Measurements from ENCODE around the gene PSME4. TPM values are rescaled to one million over a fixed set of nuclear protein-coding genes. Genes with fewer than 3 reads are reported as not detected.
"Not testable (repeated sequence)": the region's sequence is repeated elsewhere in the genome, so short reads cannot be mapped to it uniquely, and the experiment has no call there.

PSME4 gene
- total RNA-seq, 1 donor from 2014 or later = 68.3 TPM

DNA sequence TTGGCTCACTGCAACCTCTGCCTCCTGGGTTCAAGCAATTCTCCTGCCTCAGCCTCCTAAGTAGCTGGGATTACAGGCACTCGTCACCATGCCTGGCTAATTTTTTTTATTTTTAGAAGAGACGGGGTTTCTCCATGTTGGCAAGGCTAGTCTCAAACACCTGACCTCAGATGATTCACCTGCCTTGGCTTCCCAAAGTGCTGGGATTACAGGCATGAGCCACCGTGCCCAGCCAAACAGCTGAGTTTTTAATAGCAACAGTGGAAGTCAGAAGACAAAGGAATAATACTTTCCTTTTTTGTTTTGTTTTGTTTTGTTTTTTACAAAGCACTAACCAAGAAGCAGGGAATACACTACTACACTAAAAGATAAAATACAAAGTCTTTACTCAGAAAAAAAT is 127.9 kb downstream of the PSME4 start:
- no peak overlapping the region for H3K27ac Mint-ChIP-seq
- TF ChIP-seq, protein P1, sequence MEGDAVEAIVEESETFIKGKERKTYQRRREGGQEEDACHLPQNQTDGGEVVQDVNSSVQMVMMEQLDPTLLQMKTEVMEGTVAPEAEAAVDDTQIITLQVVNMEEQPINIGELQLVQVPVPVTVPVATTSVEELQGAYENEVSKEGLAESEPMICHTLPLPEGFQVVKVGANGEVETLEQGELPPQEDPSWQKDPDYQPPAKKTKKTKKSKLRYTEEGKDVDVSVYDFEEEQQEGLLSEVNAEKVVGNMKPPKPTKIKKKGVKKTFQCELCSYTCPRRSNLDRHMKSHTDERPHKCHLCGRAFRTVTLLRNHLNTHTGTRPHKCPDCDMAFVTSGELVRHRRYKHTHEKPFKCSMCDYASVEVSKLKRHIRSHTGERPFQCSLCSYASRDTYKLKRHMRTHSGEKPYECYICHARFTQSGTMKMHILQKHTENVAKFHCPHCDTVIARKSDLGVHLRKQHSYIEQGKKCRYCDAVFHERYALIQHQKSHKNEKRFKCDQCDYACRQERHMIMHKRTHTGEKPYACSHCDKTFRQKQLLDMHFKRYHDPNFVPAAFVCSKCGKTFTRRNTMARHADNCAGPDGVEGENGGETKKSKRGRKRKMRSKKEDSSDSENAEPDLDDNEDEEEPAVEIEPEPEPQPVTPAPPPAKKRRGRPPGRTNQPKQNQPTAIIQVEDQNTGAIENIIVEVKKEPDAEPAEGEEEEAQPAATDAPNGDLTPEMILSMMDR (IDR thresholded peaks at IDR 0.05; ENCODE audit: unreplicated experiment) = no peak
- H3K27me3 Mint-ChIP-seq (ENCODE audit: low read depth) = no peaks in the 10 kb centered on the region
- H3K36me3 Mint-ChIP-seq = no peaks in the 10 kb centered on the region
- no peak for DNase-seq (ENCODE audit: low spot score in 2 of 2, unreplicated experiment in 2 of 2)
- H3K4me3 Mint-ChIP-seq = no peak overlapping the region
- H3K9me3 Mint-ChIP-seq = peaks cover 4% of the 10 kb centered on the region
- no peaks in the 10 kb centered on the region for H3K4me1 Mint-ChIP-seq

DNA sequence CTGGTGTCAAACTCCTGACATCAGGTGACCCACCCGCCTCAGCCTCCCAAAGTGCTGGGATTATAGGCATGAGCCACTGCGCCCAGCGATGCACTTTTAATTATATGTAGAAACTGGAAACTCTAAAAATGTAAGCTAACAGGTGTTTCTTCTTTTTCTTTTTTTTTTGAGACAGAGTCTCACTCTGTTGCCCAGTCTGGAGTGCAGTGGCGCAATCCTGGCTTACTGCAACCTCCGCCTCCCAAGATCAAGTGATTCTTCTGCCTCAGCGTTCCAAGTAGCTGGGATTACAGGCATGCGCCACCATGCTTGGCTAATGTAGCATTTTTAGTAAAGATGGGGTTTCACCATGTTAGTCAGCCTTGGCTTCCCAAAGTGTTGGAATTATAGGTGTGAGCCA is 129.1 kb downstream of the PSME4 start:
- not testable (repeated sequence) for H3K9me3 Mint-ChIP-seq; H3K4me1 Mint-ChIP-seq; H3K36me3 Mint-ChIP-seq; DNase-seq (ENCODE audit: low spot score in 2 of 2, unreplicated experiment in 2 of 2); H3K4me3 Mint-ChIP-seq; H3K27me3 Mint-ChIP-seq (ENCODE audit: low read depth); H3K27ac Mint-ChIP-seq

DNA sequence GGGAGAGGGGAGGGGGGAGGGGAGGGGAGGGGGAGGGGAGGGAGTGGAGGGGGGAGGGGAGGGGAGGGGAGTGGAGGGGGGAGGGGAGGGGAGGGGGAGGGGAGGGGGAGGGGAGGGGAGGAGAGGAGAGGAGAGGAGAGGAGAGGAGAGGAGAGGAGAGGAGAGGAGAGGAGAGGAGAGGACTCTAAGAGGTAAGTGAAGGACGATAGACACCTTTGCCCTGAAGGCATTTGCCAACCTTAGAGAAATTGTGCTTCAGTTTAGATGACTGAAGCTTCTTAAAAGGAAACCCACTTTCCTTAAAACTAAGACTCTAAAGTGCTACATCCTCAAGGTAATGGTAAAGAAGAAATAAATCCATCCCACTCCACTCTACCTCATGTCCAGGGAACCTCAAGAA is 130.2 kb downstream of the PSME4 start:
- Mint-ChIP-seq H3K27ac (no peak overlapping the region), H3K9me3 (peaks cover 4% of the 10 kb centered on the region), H3K27me3 (ENCODE audit: low read depth) (no peaks in the 10 kb centered on the region)

DNA sequence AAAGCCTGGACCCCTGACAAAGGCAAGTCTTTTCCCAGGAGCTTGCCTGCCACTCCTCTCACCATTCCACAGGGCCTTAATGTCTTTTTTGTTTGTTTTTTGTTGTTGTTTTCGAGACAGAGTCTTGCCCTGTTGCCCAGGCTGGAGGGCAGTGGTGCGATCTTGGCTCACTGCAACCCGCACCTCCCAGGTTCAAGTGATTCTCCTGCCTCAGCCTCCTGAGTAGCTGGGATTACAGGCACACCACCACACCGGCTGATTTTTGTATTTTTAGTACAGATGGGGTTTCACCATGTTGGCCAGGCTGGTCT is 140.9 kb downstream of the PSME4 start:
- not testable (repeated sequence) for DNase-seq (ENCODE audit: low spot score in 2 of 2, unreplicated experiment in 2 of 2); H3K4me3 Mint-ChIP-seq; H3K9me3 Mint-ChIP-seq; H3K27ac Mint-ChIP-seq; H3K27me3 Mint-ChIP-seq (ENCODE audit: low read depth); H3K4me1 Mint-ChIP-seq
- peaks cover 12% of the 10 kb centered on the region for H3K36me3 Mint-ChIP-seq

More for the DNA sequence above, 130.2 kb downstream of the PSME4 start:
- DNase-seq (ENCODE audit: low spot score in 2 of 2, unreplicated experiment in 2 of 2) = no peak
- H3K4me3 Mint-ChIP-seq = no peak overlapping the region
- no peaks in the 10 kb centered on the region for H3K4me1 Mint-ChIP-seq
- peaks cover 4% of the 10 kb centered on the region for H3K36me3 Mint-ChIP-seq
- TF ChIP-seq, protein P1 (IDR thresholded peaks at IDR 0.05; ENCODE audit: unreplicated experiment) = no peak

DNA sequence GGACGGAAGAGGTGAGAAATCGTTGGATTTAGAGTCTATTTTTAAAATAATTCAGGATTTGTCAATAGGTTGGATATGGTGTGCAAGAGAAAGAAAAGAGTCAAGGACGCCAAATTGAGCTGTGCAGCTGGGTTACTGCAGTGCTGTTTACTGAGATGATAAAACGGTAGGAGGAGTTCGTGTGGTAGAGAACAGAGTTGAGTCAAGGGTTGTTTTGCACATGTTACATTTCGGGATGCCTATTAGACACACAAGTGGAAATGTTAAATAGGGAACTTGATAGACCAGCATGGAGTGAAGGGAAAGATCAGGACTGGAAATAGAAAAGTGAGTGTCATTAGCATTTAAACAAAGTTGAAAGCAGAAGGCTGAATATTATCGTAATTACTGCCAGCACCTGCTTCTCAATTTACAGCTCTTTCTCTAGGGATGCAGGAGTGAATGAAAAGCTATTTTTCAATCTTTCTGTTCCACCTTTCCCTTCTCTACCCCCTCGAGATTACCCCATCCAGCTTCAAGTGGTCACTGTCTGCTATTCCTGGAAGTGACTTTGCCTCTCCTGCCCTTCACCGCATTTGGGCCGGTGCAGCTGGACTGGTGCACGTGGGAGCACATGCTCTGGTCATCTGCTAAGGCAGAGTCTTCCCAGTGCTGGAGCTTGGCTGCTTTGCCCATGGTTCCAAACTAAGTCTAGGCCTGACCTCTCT is 141.4 kb downstream of the PSME4 start:
- no peak overlapping the region for H3K27ac Mint-ChIP-seq

DNA sequence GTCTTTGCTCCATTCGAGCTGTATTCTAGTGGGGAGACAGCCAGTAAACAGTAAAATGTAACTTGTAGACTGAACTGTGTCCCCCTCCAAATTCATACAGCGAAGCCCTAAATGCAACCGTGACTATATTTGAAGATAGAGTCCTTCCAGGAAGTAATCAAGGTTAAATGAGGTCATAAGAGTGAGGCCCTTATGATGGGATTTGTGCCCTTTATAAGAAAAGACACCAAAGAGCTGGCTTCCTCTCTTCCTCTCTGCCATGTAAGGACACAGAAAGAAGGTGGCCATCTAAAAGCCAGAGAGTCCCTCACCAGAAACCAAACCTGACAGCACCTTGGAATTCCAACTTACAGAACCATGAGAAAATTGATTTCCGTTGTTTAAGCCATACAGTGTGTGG is 142.5 kb downstream of the PSME4 start:
- Mint-ChIP-seq H3K27me3 (ENCODE audit: low read depth) (no peaks in the 10 kb centered on the region), H3K9me3 (peaks cover 3% of the 10 kb centered on the region), H3K36me3 (peaks cover 4% of the 10 kb centered on the region), H3K27ac (no peak overlapping the region), H3K4me1 (peaks cover 3% of the 10 kb centered on the region), H3K4me3 (no peak overlapping the region)
- DNase-seq (ENCODE audit: low spot score in 2 of 2, unreplicated experiment in 2 of 2) = no peak
- TF ChIP-seq, protein P1 (IDR thresholded peaks at IDR 0.05; ENCODE audit: unreplicated experiment) = no peak

More for the DNA sequence above, 141.4 kb downstream of the PSME4 start:
- TF ChIP-seq, protein P1 (IDR thresholded peaks at IDR 0.05; ENCODE audit: unreplicated experiment) = no peak
- Mint-ChIP-seq H3K4me3 (no peak overlapping the region), H3K9me3 (peaks cover 3% of the 10 kb centered on the region), H3K27me3 (ENCODE audit: low read depth) (no peaks in the 10 kb centered on the region), H3K36me3 (peaks cover 8% of the 10 kb centered on the region), H3K4me1 (peaks cover 3% of the 10 kb centered on the region)
- DNase-seq (ENCODE audit: low spot score in 2 of 2, unreplicated experiment in 2 of 2) = no peak
